Measurements from ENCODE around the gene POLR1B. TPM values are rescaled to one million over a fixed set of nuclear protein-coding genes. Genes with fewer than 3 reads are reported as not detected.

Gene POLR1B
- total RNA-seq, 1 experiment from 2014 or later: 51.2 TPM

- Mint-ChIP-seq H3K9me3 (no peaks in the 10 kb centered on the region), H3K36me3 (peaks cover 18% of the 10 kb centered on the region), H3K4me3 (no peak overlapping the region), H3K27me3 (ENCODE audit: low read depth) (0 out of 2 replicates have a peak, but pooled peaks cover 4% of the 10 kb centered on the region), H3K27ac (no peak overlapping the region), H3K4me1 (peaks cover 4% of the 10 kb centered on the region; the same call in 1 of the 2 replicates)
- TF ChIP-seq KAT7 (CRISPR knock-in tag; IDR thresholded peaks at IDR 0.05; ENCODE audit: borderline replicate concordance): no peak
- no peak for TF ChIP-seq GABPB1 (CRISPR knock-in tag; IDR thresholded peaks at IDR 0.05)
- TF ChIP-seq E2F5 (CRISPR knock-in tag; IDR thresholded peaks at IDR 0.05): no peak
- TF ChIP-seq ARID4B (CRISPR knock-in tag; IDR thresholded peaks at IDR 0.05; ENCODE audit: borderline replicate concordance): no peak
- TF ChIP-seq NR3C1 (CRISPR knock-in tag; conservative IDR thresholded peaks at IDR 0.05; ENCODE audit: low read depth): no peak
- no peak for TF ChIP-seq ZNF138 (CRISPR knock-in tag; conservative IDR thresholded peaks at IDR 0.05)
- TF ChIP-seq TEAD1 (CRISPR knock-in tag; IDR thresholded peaks at IDR 0.05): no peak
- no peak for TF ChIP-seq TP53 (CRISPR knock-in tag; IDR thresholded peaks at IDR 0.05)
- no peak for TF ChIP-seq STAT6 (CRISPR knock-in tag; conservative IDR thresholded peaks at IDR 0.05; ENCODE audit: low read depth)
- no peak for TF ChIP-seq USF2 (CRISPR knock-in tag; IDR thresholded peaks at IDR 0.05)
- no peak for TF ChIP-seq ERG (CRISPR knock-in tag; IDR thresholded peaks at IDR 0.05)
- TF ChIP-seq ZNF416 (CRISPR knock-in tag; IDR thresholded peaks at IDR 0.05): no peak
- ATAC-seq (no peak), DNase-seq (ENCODE audit: low spot score) (no peak)
- CTCF ChIA-PET: interaction anchor here (1.2 kb wide), 1 partner anchor 62 kb away, joined by 3 read pairs; no protein-coding TSS in a partner anchor
- POLR2A ChIA-PET: no interaction called here
Observed at GRCh38 chr2:112542984-112543661, 858 bp downstream of the POLR1B start.

GRCh38 chr2:112547333-112547732 lies 5.1 kb downstream of the POLR1B start:
- ChIA-PET CTCF (no interaction called here), POLR2A (no interaction called here)
- DNase-seq (ENCODE audit: low spot score) (no peak), ATAC-seq (no peak)
- Mint-ChIP-seq H3K4me1 (no peaks in the 10 kb centered on the region; the same call in 1 of the 2 replicates), H3K27ac (no peak overlapping the region), H3K4me3 (no peak overlapping the region), H3K27me3 (ENCODE audit: low read depth) (no peaks in the 10 kb centered on the region), H3K36me3 (peaks cover 54% of the 10 kb centered on the region), H3K9me3 (no peaks in the 10 kb centered on the region)
- no peak for TF ChIP-seq AFF4 (CRISPR knock-in tag; IDR thresholded peaks at IDR 0.05; ENCODE audit: borderline replicate concordance)
